ENCODE measurements around the gene PARD6G. TPM values are rescaled to one million over a fixed set of nuclear protein-coding genes. Genes with fewer than 3 reads are reported as not detected.

Gene PARD6G
- total and polyA plus RNA-seq, 10 of the 15 experiments (the other 5 are each of a cell fraction or from before 2014, with no cell fraction given), result 0.20 to 2.0 (median 0.60) TPM

DNA sequence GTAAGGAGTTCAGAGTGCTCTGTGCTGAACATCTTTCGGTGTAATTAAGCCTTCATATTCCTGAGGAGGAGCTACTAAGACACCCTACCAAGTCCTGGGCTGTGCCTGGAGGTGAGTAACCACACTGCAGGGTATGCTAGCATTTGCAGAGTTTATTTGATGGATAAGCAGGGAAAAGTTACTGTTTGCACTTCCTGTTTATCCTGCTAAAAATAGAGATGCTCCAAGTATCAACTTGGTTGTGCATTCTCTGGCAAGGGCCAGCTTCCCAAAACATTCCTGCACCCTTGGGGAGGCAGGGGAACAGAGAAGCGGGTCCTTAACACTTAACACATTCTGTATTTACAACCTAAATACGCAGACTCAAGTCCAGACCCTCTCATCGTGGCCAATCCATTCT lies 49.8 kb downstream of the PARD6G start:
- in situ Hi-C loops (cut with MboI) (no loop called here), intact Hi-C loops (cut with micrococcal nuclease; ENCODE audit: unreplicated experiment) (no loop called here)
- no peaks in the 10 kb centered on the region for H3K79me2 ChIP-seq (ENCODE audit: control insufficient read depth, insufficient read depth, low read length)
- no peak for ATAC-seq
- no TSS peak for BruUV-seq (replicated peaks)
- POLR2A ChIA-PET, result interaction anchor here (0.9 to 1.2 kb wide), 2 partner anchors 15 to 18 kb away, joined by 3 to 4 read pairs; no protein-coding TSS in a partner anchor
- TF ChIP-seq HCFC1 (IDR thresholded peaks at IDR 0.05; ENCODE audit: low read length), result no peak
- no peak for TF ChIP-seq SRF (IDR thresholded peaks at IDR 0.05; ENCODE audit: low read depth in 2 of 2, low read length in 2 of 2)
- TF ChIP-seq, protein P1, sequence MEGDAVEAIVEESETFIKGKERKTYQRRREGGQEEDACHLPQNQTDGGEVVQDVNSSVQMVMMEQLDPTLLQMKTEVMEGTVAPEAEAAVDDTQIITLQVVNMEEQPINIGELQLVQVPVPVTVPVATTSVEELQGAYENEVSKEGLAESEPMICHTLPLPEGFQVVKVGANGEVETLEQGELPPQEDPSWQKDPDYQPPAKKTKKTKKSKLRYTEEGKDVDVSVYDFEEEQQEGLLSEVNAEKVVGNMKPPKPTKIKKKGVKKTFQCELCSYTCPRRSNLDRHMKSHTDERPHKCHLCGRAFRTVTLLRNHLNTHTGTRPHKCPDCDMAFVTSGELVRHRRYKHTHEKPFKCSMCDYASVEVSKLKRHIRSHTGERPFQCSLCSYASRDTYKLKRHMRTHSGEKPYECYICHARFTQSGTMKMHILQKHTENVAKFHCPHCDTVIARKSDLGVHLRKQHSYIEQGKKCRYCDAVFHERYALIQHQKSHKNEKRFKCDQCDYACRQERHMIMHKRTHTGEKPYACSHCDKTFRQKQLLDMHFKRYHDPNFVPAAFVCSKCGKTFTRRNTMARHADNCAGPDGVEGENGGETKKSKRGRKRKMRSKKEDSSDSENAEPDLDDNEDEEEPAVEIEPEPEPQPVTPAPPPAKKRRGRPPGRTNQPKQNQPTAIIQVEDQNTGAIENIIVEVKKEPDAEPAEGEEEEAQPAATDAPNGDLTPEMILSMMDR (IDR thresholded peaks at IDR 0.05 in 2 of 3, conservative IDR thresholded peaks at IDR 0.05 in 1 of 3; ENCODE audit: control insufficient read depth in 2 of 3, extremely low read depth in 1 of 3, insufficient read depth in 1 of 3, low read depth in 3 of 3, low read length in 3 of 3), result no peak
- TF ChIP-seq, protein P2, sequence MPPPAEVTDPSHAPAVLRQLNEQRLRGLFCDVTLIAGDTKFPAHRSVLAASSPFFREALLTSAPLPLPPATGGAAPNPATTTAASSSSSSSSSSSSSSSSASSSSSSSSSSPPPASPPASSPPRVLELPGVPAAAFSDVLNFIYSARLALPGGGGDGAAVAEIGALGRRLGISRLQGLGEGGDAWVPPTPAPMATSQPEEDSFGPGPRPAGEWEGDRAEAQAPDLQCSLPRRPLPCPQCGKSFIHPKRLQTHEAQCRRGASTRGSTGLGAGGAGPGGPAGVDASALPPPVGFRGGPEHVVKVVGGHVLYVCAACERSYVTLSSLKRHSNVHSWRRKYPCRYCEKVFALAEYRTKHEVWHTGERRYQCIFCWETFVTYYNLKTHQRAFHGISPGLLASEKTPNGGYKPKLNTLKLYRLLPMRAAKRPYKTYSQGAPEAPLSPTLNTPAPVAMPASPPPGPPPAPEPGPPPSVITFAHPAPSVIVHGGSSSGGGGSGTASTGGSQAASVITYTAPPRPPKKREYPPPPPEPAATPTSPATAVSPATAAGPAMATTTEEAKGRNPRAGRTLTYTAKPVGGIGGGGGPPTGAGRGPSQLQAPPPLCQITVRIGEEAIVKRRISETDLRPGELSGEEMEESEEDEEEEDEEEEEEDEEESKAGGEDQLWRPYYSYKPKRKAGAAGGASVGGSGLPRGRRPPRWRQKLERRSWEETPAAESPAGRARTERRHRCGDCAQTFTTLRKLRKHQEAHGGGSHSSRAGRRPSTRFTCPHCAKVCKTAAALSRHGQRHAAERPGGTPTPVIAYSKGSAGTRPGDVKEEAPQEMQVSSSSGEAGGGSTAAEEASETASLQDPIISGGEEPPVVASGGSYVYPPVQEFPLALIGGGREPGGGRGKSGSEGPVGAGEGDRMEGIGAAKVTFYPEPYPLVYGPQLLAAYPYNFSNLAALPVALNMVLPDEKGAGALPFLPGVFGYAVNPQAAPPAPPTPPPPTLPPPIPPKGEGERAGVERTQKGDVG (CRISPR knock-in tag; IDR thresholded peaks at IDR 0.05), result no peak
- no peak for TF ChIP-seq RCOR1 (conservative IDR thresholded peaks at IDR 0.05; ENCODE audit: low read depth, low read length)
- TF ChIP-seq PAX8 (IDR thresholded peaks at IDR 0.05), result no peak
- TF ChIP-seq CREM (IDR thresholded peaks at IDR 0.05; ENCODE audit: low read depth), result no peak
- no peak for TF ChIP-seq POU2F2 (IDR thresholded peaks at IDR 0.05; ENCODE audit: borderline replicate concordance, low read depth, low read length)
- no peak overlapping the region for H3K4me3 ChIP-seq
- peaks cover 11% of the 10 kb centered on the region for H3K4me1 ChIP-seq (ENCODE audit: control insufficient read depth, insufficient read depth, low read length)
- H3K27me3 ChIP-seq (replicated peaks in 1 of 2; ENCODE audit: control insufficient read depth in 2 of 2, insufficient read depth in 2 of 2, low read length in 1 of 2), result no peaks in the 10 kb centered on the region
- 30% methylated on average over 4 of the region's 4 CpGs for WGBS (ENCODE audit: insufficient coverage, insufficient replicate concordance, low lambda C conversion rate, missing lambda C conversion rate)
- H4K20me1 ChIP-seq (ENCODE audit: control insufficient read depth, insufficient read depth), result no peaks in the 10 kb centered on the region
- no peak for FAIRE-seq
- SMC1A ChIA-PET (ENCODE audit: uncharacterized antibody, unreplicated experiment), result interaction anchor here (1.6 kb wide), 1 partner anchor 13 kb away, joined by 3 read pairs; no protein-coding TSS in a partner anchor
- H3K27ac ChIP-seq (ENCODE audit: control insufficient read depth, insufficient read depth), result no peak overlapping the region
- H3K4me2 ChIP-seq (ENCODE audit: control insufficient read depth, insufficient read depth), result no peak overlapping the region
- H3K9me3 ChIP-seq (replicated peaks; ENCODE audit: control insufficient read depth, insufficient read depth, low read length), result no peaks in the 10 kb centered on the region; the same call in 2 of the 3 replicates
- no peak for DNase-seq (ENCODE audit: low read depth, low spot score)
- no peak overlapping the region for H3K9ac ChIP-seq (ENCODE audit: control insufficient read depth, insufficient read depth, low read length)
- H2AFZ ChIP-seq (ENCODE audit: control insufficient read depth, low read depth, low read length), result no peak overlapping the region
- RAD21 ChIA-PET (ENCODE audit: unreplicated experiment), result no interaction called here
- no peaks in the 10 kb centered on the region for H3K36me3 ChIP-seq (ENCODE audit: control insufficient read depth in 2 of 2, insufficient read depth in 2 of 2, low read length in 1 of 2)
- CTCF ChIA-PET, result interaction anchor here (1.3 kb wide), 1 partner anchor 21 kb away, joined by 4 read pairs; no protein-coding TSS in a partner anchor

All from GM12878 (cell line).